ENCODE data around the gene DUS2. TPM values are rescaled to one million over a fixed set of nuclear protein-coding genes. Genes with fewer than 3 reads are reported as not detected.
"Not testable (repeated sequence)": the region's sequence is repeated elsewhere in the genome, so short reads cannot be mapped to it uniquely, and the experiment has no call there.

Gene DUS2
- total RNA-seq, 1 experiment from 2014 or later = 27.3 TPM

DNA sequence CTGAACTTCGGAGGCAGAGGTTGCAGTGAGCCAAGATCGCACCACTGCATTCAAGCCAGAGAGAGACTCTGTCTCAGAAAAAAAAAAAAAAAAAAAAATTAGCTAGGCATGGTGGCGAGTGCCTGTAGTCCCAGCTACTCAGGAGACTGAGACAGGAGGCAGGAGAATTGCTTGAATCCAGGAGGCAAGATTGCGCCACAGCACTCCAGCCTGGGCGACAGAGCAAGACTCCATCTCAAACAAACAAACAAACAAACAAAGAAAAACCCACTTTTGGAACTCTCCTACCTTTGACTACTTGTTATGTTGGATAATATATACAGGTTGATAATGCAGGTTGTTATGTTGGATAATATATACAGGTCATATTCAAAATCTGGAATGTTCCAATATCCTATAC lies 97.4 kb downstream of the DUS2 start:
- BruUV-seq (replicated peaks); H3K27ac ChIP-seq (ENCODE audit: low read depth, low read length); H3K4me1 ChIP-seq (ENCODE audit: control insufficient read depth in 1 of 2, insufficient read depth in 2 of 2, low read length in 2 of 2); H3K9me3 ChIP-seq (ENCODE audit: control insufficient read depth in 1 of 2, insufficient read depth in 1 of 2, low read depth in 1 of 2, low read length in 2 of 2); H3K27me3 ChIP-seq (ENCODE audit: insufficient read depth, low read length); H4K20me1 ChIP-seq (ENCODE audit: insufficient read depth); RAD21 ChIA-PET (ENCODE audit: low non-redundant PET in 1 of 2, low total read pairs in 2 of 2, uncharacterized antibody in 2 of 2, unreplicated experiment in 2 of 2); intact Hi-C loops (cut with micrococcal nuclease); H3K36me3 ChIP-seq (ENCODE audit: control insufficient read depth in 1 of 2, insufficient read depth in 2 of 2, low read length in 2 of 2); H3K9ac ChIP-seq (ENCODE audit: low read length); ATAC-seq; H2AFZ ChIP-seq (ENCODE audit: low read depth, low read length, poor library complexity, severe bottlenecking); POLR2A ChIA-PET; H3K4me2 ChIP-seq (ENCODE audit: low read length); CTCF ChIA-PET; H3K9me2 ChIP-seq (ENCODE audit: insufficient read depth); DNase-seq (ENCODE audit: low read depth, low spot score); H3K4me3 ChIP-seq (replicated peaks in 1 of 2; ENCODE audit: low read depth in 1 of 2, low read length in 2 of 2): not testable (repeated sequence)
- peaks cover 70% of the 10 kb centered on the region for H3K79me2 ChIP-seq (ENCODE audit: insufficient read depth, low read length)

- no peak overlapping the region for H3K9ac ChIP-seq (ENCODE audit: low read length)
Measured at GRCh38 chr16:68126395-68126794, 103.3 kb downstream of the DUS2 start.

More at GRCh38 chr16:68126395-68126794, 103.3 kb downstream of the DUS2 start:
- Histone ChIP-seq H4K20me1 (ENCODE audit: insufficient read depth) (0 out of 2 replicates have a peak, but pooled peaks cover 4% of the 10 kb centered on the region), H3K27me3 (ENCODE audit: insufficient read depth, low read length) (no peaks in the 10 kb centered on the region), H3K4me2 (ENCODE audit: low read length) (no peak overlapping the region), H3K27ac (ENCODE audit: low read depth, low read length) (no peak overlapping the region), H3K4me1 (ENCODE audit: control insufficient read depth in 1 of 2, insufficient read depth in 2 of 2, low read length in 2 of 2) (no peaks in the 10 kb centered on the region; a peak in 1 of 4 replicates), H3K4me3 (replicated peaks in 1 of 2; ENCODE audit: low read depth in 1 of 2, low read length in 2 of 2) (no peak overlapping the region), H3K9me3 (ENCODE audit: control insufficient read depth in 1 of 2, insufficient read depth in 1 of 2, low read depth in 1 of 2, low read length in 2 of 2) (no peaks in the 10 kb centered on the region), H3K79me2 (ENCODE audit: insufficient read depth, low read length) (peaks cover 21% of the 10 kb centered on the region), H3K9me2 (ENCODE audit: insufficient read depth) (no peaks in the 10 kb centered on the region), H3K36me3 (ENCODE audit: control insufficient read depth in 1 of 2, insufficient read depth in 2 of 2, low read length in 2 of 2) (0 out of 4 replicates have a peak, but pooled peaks cover 0 to 4% of the 10 kb centered on the region in 2 experiments), H2AFZ (ENCODE audit: low read depth, low read length, poor library complexity, severe bottlenecking) (no peak overlapping the region)
- TF ChIP-seq, protein P1, sequence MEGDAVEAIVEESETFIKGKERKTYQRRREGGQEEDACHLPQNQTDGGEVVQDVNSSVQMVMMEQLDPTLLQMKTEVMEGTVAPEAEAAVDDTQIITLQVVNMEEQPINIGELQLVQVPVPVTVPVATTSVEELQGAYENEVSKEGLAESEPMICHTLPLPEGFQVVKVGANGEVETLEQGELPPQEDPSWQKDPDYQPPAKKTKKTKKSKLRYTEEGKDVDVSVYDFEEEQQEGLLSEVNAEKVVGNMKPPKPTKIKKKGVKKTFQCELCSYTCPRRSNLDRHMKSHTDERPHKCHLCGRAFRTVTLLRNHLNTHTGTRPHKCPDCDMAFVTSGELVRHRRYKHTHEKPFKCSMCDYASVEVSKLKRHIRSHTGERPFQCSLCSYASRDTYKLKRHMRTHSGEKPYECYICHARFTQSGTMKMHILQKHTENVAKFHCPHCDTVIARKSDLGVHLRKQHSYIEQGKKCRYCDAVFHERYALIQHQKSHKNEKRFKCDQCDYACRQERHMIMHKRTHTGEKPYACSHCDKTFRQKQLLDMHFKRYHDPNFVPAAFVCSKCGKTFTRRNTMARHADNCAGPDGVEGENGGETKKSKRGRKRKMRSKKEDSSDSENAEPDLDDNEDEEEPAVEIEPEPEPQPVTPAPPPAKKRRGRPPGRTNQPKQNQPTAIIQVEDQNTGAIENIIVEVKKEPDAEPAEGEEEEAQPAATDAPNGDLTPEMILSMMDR (IDR thresholded peaks at IDR 0.05 in 2 of 3, conservative IDR thresholded peaks at IDR 0.05 in 1 of 3; ENCODE audit: borderline replicate concordance in 1 of 3, insufficient read depth in 1 of 3, low read depth in 2 of 3, low read length in 2 of 3) = no peak
- TF ChIP-seq FOSL1 (IDR thresholded peaks at IDR 0.05; ENCODE audit: low read depth) = no peak
- intact Hi-C loops (cut with micrococcal nuclease) = no loop called here
- CTCF ChIA-PET = no interaction called here
- no peak for ATAC-seq
- DNase-seq (ENCODE audit: low read depth, low spot score) = no peak
- POLR2A ChIA-PET = no interaction called here
- RAD21 ChIA-PET (ENCODE audit: low non-redundant PET in 1 of 2, low total read pairs in 2 of 2, uncharacterized antibody in 2 of 2, unreplicated experiment in 2 of 2) = no interaction called here
- BruUV-seq (replicated peaks) = no TSS peak

Measured in HCT116 (cell line).